ENCODE measurements around the gene MYO7B.

DNA sequence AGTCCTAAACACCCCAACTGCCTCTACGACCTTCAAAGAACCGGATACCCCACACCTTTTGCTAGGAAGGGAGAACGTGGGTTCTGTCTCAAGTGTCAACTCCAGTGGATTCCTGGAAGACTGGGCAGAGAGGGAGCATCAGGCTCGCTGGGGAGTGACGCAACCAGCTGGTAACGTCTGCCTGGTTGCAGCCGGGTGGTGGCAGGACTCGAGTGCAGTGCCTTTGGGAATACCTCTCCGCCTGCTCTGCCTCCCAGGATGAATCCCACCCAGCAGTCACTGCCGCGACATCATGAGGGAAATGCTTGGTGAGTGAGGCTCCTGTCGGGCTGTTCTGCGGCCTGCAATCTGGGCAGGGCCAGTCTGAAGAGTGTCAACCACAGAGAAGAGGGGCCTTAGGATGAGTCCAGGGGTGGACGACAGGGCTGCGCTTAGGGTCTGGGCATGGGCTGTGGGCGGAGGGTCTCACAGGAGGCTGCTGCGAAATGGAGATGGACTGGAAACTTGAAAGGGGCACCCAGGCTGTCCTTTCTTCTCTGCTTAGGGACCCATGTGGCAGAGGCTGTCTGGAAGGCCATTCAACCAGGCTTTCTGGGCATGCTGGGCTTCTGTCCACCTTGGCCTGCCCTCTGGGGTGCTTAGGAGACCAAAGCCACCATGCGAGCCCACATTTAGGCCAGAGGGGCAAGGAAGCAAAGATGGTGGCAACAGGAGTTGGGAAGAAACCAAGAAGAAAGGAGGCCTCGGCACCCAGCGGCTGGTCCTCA is 123.3 kb downstream of the MYO7B start:
- TF ChIP-seq CTCF (IDR thresholded peaks at IDR 0.05; ENCODE audit: poor library complexity) = no peak
- TF ChIP-seq EZH2 (IDR thresholded peaks at IDR 0.05; ENCODE audit: borderline replicate concordance) = no peak

Measured in hepatocyte (in vitro differentiated cells).